HTERT RPE-1 (cell line): ENCODE measurements around the gene BRINP1.

Source experiments
- in situ Hi-C: fragments of 300-500 bp; cut with MboI; formaldehyde crosslinking; loops from 4 replicates; pipeline ENCODE4 v1.14.3; 2020; ENCODE audit warnings: low sequenced_read_pairs

BRINP1 gene, protein sequence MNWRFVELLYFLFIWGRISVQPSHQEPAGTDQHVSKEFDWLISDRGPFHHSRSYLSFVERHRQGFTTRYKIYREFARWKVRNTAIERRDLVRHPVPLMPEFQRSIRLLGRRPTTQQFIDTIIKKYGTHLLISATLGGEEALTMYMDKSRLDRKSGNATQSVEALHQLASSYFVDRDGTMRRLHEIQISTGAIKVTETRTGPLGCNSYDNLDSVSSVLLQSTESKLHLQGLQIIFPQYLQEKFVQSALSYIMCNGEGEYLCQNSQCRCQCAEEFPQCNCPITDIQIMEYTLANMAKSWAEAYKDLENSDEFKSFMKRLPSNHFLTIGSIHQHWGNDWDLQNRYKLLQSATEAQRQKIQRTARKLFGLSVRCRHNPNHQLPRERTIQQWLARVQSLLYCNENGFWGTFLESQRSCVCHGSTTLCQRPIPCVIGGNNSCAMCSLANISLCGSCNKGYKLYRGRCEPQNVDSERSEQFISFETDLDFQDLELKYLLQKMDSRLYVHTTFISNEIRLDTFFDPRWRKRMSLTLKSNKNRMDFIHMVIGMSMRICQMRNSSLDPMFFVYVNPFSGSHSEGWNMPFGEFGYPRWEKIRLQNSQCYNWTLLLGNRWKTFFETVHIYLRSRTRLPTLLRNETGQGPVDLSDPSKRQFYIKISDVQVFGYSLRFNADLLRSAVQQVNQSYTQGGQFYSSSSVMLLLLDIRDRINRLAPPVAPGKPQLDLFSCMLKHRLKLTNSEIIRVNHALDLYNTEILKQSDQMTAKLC

GRCh38 chr9:119368681-119369581, at the start of gene BRINP1:
Gene BRINP1, minus strand, starts transcription at chr9:119369435. Its CDS starts 56,080 bp downstream, at chr9:119313355.
- in situ Hi-C loops: no loop called here

DNA sequence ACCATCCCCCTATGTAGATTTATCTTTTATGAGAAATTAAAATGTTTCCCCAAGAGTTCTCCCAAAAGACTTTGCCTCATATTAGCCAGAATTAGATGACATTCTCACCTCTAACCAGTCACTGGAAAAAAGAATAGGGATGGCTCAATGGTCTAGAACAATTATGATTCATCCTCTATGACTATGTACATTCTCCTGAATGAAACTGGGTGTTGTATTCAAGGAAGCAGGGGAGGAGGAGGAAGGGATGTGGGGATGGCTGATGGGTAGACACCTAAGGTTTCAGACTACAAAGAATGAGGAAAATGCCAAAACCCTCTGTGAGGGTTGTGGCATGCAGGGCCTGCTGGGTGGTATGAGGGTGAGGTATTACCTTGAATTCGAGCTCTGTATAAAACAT, 49.5 kb upstream of the BRINP1 start:
- in situ Hi-C loops: no loop called here

DNA sequence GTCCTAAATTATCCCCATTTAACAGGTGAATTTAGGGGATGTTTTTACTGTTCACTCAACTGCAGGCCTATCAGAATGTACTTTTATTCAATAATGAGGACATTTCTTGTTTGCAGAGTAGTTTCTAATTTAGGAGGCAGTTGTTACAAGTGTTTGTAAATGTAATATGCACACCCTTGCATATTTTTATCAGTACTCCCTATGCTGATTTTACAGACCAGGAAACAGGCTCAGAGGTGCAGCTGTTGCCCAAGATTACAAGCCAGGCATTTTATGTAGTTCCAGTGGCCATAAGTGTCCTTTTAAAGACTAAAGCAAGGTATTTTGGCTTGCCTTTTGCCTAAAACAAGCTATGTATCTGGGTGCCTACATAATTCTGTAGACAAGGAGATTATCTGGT, 47.6 kb upstream of the BRINP1 start:
- in situ Hi-C loops: no loop called here

- in situ Hi-C loops: no loop called here
These were observed 43.2 kb upstream of the BRINP1 start for GRCh38 chr9:119412399-119412798.

GRCh38 chr9:119409552-119409951, 40.3 kb upstream of the BRINP1 start:
- in situ Hi-C loops: no loop called here

- in situ Hi-C loops: no loop called here
These were observed 31.4 kb upstream of the BRINP1 start for GRCh38 chr9:119400606-119401005.

DNA sequence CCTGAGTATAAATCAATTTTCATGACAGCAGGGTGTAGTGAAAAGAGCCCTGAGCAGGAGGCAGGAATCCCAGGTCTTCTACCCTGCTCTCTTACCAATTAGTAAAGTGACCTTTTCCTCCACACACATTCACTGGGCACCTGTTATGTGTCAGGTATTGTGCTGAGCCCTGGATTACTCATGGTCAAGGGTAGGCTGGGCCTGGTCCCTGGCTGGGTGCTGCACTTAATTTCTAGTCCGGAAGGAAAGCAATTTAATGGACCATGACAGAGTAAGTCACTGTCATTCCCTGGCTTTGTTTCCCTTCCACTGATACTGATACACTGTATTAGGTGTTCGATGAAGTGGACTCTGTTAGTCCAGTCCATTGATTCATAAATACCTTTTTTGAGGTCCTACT, 29.1 kb upstream of the BRINP1 start:
- in situ Hi-C loops: no loop called here

DNA sequence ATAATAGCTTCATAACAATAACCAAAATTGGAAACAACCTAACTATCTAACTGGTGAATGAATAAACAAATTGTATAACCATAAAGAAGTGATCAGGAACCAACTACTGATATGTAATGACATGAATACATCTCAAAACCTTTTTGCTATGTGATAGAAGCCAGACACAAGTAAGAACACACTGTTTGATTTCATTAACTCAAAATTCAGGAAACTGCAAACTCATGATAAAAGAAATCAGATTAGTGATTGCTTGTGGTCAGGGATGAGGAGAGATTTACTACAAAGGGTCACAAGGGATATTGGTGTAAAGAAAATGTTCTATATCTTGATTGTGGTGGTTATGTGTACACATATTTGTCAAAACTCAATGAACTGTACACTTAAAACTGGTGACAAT, 22.6 kb upstream of the BRINP1 start:
- in situ Hi-C loops: no loop called here

- in situ Hi-C loops: no loop called here
These were observed 6.7 kb upstream of the BRINP1 start for GRCh38 chr9:119375892-119376291.

DNA sequence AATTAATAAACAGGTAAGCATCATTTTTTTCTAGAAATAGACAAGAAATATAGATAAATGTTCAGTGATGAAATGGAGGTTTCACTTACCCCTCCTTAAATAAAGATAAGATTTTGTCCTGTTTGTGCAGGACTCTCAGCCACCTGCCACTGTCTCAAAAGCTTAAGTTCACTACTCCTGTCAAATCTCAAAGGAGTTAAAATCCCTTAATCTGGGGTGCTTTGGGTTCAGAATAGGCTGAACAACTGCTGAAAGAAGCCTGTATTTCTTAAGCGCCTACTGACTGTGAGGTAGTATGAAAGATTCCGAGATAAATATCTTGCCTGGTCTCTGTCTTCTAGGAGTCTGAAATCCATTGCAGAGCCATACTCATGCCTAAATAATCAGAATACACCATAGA, 3.7 kb upstream of the BRINP1 start:
- in situ Hi-C loops: no loop called here

- in situ Hi-C loops: no loop called here
These were observed 1.6 kb upstream of the BRINP1 start for GRCh38 chr9:119370816-119371215.

DNA sequence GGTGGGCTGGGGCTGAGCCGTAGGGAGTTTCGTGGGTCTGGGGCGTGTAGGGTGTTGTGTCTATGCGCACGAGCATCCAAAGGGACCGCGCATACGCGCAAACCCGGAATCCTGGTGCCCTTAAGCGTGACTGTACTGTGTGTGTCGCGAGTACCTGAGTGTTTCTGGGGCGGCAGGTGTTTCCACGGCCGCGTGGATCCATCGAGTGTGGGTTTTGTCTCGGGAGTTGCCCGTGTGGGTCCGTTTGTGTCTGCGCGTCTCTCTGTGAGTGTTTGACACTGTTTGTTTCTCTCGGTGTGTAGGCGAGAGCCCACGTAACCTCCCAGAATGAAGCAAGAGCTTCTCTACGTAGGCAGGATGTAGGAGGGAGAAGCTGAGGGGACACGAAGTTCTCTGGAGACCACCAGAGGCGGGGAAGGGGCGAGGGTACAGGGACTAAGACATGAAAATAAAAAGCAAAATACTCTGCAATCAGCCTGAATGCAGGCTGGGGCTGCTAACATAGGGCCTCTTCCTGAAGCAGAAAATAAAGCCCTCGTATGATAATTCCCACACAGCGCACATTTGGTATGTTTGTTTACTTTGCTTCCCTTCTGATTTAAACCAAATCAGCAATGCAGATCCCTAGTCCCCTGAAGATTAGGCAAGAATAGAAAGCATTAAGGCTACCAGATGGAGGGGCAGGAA, 588 bp upstream of the BRINP1 start:
- in situ Hi-C loops: no loop called here

DNA sequence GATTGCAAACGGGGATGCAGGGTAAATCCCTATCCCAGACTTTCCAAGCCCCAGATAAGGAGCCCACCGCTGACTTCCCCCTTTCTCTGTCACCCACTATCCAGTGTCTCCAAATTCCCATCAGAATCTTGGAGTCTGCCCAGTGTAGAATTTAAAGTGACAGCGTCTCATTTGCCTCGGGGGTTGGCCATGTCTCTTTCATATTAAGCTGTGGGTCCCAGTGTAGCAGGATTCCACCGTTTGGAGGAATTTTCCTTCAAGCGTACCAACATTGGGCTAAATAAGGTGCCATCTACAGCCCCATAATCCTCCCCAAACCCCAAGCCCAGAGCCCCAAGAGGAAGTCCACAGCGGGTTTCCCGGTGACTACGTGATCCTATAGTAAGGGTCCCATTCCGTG, 1.1 kb downstream of the BRINP1 start:
- in situ Hi-C loops: no loop called here

DNA sequence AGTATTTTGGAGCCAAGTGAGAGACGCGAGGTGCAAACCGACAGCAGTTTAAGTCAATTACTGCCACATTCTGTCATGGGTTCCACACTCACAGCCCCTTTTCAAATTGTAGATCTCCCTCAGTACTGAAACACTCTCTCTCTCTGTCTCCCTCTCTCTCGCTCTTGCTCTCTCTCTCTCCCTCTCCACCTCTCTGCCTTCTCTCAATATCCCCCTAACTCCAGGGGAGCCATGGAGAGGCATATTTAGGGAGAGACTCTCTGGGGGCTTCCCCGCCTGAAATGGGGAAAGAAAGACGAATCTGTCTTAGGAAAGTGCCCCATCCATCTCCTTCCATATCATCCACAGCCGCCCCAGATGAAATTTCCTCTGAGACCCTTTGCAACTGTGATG, 1.6 kb downstream of the BRINP1 start:
- in situ Hi-C loops: no loop called here

- in situ Hi-C loops: no loop called here
These were observed 2.1 kb downstream of the BRINP1 start for GRCh38 chr9:119366909-119367682.

DNA sequence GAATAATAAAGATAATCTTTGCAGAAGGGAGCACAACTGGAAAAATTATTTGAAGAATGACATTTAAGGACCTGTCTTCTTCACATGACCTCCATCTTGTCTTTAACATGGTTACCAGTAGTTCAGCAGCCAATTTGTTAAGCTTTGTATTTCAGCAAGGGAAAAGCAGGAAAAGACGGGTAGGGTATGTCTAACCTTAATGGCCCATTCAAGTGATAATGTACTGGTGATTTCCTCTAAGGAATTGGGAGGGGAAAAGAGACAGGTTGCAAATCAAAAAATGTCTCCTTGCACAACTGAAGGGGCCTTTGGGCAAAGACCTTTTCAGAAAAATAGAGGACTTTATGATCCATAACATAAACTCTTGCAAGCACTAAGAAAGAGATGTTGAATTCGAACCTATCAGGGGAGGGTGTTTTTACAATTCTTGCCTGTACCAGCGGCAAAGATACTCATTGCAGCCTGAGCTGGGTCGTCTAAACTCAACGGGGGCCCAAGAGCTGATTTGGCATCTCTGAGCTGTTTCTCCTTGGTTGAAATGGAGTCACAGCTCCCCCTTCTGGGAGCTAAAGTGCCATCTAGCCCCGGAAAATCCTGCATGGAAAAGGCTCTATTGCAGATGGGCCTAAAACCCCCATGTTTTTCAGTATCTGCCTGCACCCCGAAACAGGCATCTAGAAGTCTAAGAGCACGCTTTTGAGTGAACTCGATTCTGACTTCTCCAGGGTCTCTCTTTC, 3.8 kb downstream of the BRINP1 start:
- in situ Hi-C loops: no loop called here

- in situ Hi-C loops: no loop called here
These were observed 9.0 kb downstream of the BRINP1 start for GRCh38 chr9:119360237-119360636.

GRCh38 chr9:119357336-119358096, 11.7 kb downstream of the BRINP1 start:
- in situ Hi-C loops: no loop called here
